NCI-H146 treated with DMSO at 0.1 percent for 48 hours (cell line): Measurements from ENCODE around the gene RALY.

ENCODE experiments used
- DNase-seq: peaks from one replicate; lab custom pipeline; 2025; ENCODE audit not compliant: unreplicated experiment; lab: John Stamatoyannopoulos, UW

Gene RALY

GRCh38 chr20:33985830-33986229 lies 7.9 kb upstream of the RALY start:
- no peak for DNase-seq

- no peak for DNase-seq
Observed at GRCh38 chr20:33986560-33987216, 7.0 kb upstream of the RALY start.

GRCh38 chr20:33990075-33990474 lies 3.6 kb upstream of the RALY start:
- no peak for DNase-seq

- no peak for DNase-seq
Observed at GRCh38 chr20:33991502-33991901, 2.2 kb upstream of the RALY start.

GRCh38 chr20:33992145-33992922 lies 1.4 kb upstream of the RALY start:
- no peak for DNase-seq

GRCh38 chr20:33992923-33993575 lies 662 bp upstream of the RALY start:
- peak; percentile 100 for DNase-seq

- peak; percentile 71 for DNase-seq
Observed at GRCh38 chr20:33994222-33994913, 657 bp downstream of the RALY start.

- DNase-seq: no peak
Observed at GRCh38 chr20:33995053-33995831, 1.5 kb downstream of the RALY start.

- no peak for DNase-seq
Observed at GRCh38 chr20:33999025-33999649, 5.4 kb downstream of the RALY start.

- no peak for DNase-seq
Observed at GRCh38 chr20:34001378-34001777, 7.7 kb downstream of the RALY start.

GRCh38 chr20:34004227-34004626 lies 10.5 kb downstream of the RALY start:
- DNase-seq: no peak

- DNase-seq: no peak
Observed at GRCh38 chr20:34004790-34005457, 11.2 kb downstream of the RALY start.

- no peak for DNase-seq
Observed at GRCh38 chr20:34006619-34007018, 12.9 kb downstream of the RALY start.

- DNase-seq: no peak
Observed at GRCh38 chr20:34008477-34008876, 14.8 kb downstream of the RALY start.

GRCh38 chr20:34010405-34010931 lies 16.8 kb downstream of the RALY start:
- DNase-seq: no peak

- DNase-seq: no peak
Observed at GRCh38 chr20:34011275-34011674, 17.6 kb downstream of the RALY start.

- DNase-seq: no peak
Observed at GRCh38 chr20:34012330-34012729, 18.6 kb downstream of the RALY start.

GRCh38 chr20:34012735-34013134 lies 19.0 kb downstream of the RALY start:
- no peak for DNase-seq

- DNase-seq: no peak
Observed at GRCh38 chr20:34013554-34013953, 19.8 kb downstream of the RALY start.

- no peak for DNase-seq
Observed at GRCh38 chr20:34014878-34015277, 21.2 kb downstream of the RALY start.
